Measurements from ENCODE around the gene RASL10A. TPM values are rescaled to one million over a fixed set of nuclear protein-coding genes. Genes with fewer than 3 reads are reported as not detected.
A peak's percentile ranks its signal among the peaks of the same experiment; 100 is the strongest.

The RASL10A gene
- total and polyA plus RNA-seq, 7 experiments from 2014 or later, result 0.32 to 1.7 (median 0.89) TPM; not detected in 3

GRCh38 chr22:29340566-29340965 is 25.1 kb upstream of the RASL10A start:
- Mint-ChIP-seq H3K27ac (no peak overlapping the region), H3K4me3 (no peak overlapping the region), H3K9me3 (no peaks in the 10 kb centered on the region), H3K27me3 (no peaks in the 10 kb centered on the region), H3K4me1 (peaks cover 0 to 3% (median 0%) of the 10 kb centered on the region in 7 donors), H3K36me3 (peaks cover 14 to 60% (median 17%) of the 10 kb centered on the region in 5 donors)
- intact Hi-C loops (cut with micrococcal nuclease), result no loop called here
- Histone ChIP-seq H3K27me3 (ENCODE audit: control insufficient read depth in 2 of 2, insufficient read depth in 2 of 2, low read length in 2 of 2) (no peaks in the 10 kb centered on the region), H3K36me3 (ENCODE audit: control insufficient read depth in 2 of 3, insufficient read depth in 3 of 3, low read length in 3 of 3) (peaks cover 0 to 87% (median 15%) of the 10 kb centered on the region in 3 experiments), H3K4me3 (ENCODE audit: low read length) (no peak overlapping the region), H3K9me3 (ENCODE audit: control insufficient read depth in 2 of 3, low read length in 3 of 3) (no peaks in the 10 kb centered on the region), H3K27ac (ENCODE audit: low read depth, low read length) (no peak overlapping the region), H3K4me1 (ENCODE audit: control insufficient read depth in 2 of 2, insufficient read depth in 2 of 2, low read length in 2 of 2) (no peaks in the 10 kb centered on the region)
- DNase-seq (no peak), ATAC-seq (no peak)
- CTCF ChIA-PET, result no interaction called here
- POLR2A ChIA-PET, result no interaction called here

- H3K4me1 Mint-ChIP-seq, result peaks cover 0 to 3% (median 0%) of the 10 kb centered on the region in 7 donors
- H3K9me3 ChIP-seq (ENCODE audit: control insufficient read depth in 2 of 3, low read length in 3 of 3), result no peaks in the 10 kb centered on the region
- no peaks in the 10 kb centered on the region for H3K9me3 Mint-ChIP-seq
- ATAC-seq (no peak), DNase-seq (no peak)
- intact Hi-C loops (cut with micrococcal nuclease), result no loop called here
- peaks cover 10 to 60% (median 17%) of the 10 kb centered on the region in 5 donors for H3K36me3 Mint-ChIP-seq
- H3K27ac ChIP-seq (ENCODE audit: low read depth, low read length), result no peak overlapping the region
- H3K4me3 ChIP-seq (ENCODE audit: low read length), result no peak overlapping the region
- ChIA-PET CTCF (no interaction called here), POLR2A (no interaction called here)
- no peaks in the 10 kb centered on the region for H3K4me1 ChIP-seq (ENCODE audit: control insufficient read depth in 2 of 2, insufficient read depth in 2 of 2, low read length in 2 of 2)
- peaks cover 0 to 90% (median 15%) of the 10 kb centered on the region in 3 experiments for H3K36me3 ChIP-seq (ENCODE audit: control insufficient read depth in 2 of 3, insufficient read depth in 3 of 3, low read length in 3 of 3)
- H3K27me3 ChIP-seq (ENCODE audit: control insufficient read depth in 2 of 2, insufficient read depth in 2 of 2, low read length in 2 of 2), result no peaks in the 10 kb centered on the region
- no peak overlapping the region for H3K27ac Mint-ChIP-seq
- H3K4me3 Mint-ChIP-seq, result no peak overlapping the region
- no peaks in the 10 kb centered on the region for H3K27me3 Mint-ChIP-seq
Observed at GRCh38 chr22:29339381-29340235, 24.1 kb upstream of the RASL10A start.

- Histone ChIP-seq H3K27me3 (ENCODE audit: control insufficient read depth in 2 of 2, insufficient read depth in 2 of 2, low read length in 2 of 2) (no peaks in the 10 kb centered on the region), H3K4me1 (ENCODE audit: control insufficient read depth in 2 of 2, insufficient read depth in 2 of 2, low read length in 2 of 2) (no peaks in the 10 kb centered on the region), H3K36me3 (ENCODE audit: control insufficient read depth in 2 of 3, insufficient read depth in 3 of 3, low read length in 3 of 3) (peaks cover 0 to 99% (median 15%) of the 10 kb centered on the region in 3 experiments), H3K4me3 (ENCODE audit: low read length) (no peak overlapping the region), H3K9me3 (ENCODE audit: control insufficient read depth in 2 of 3, low read length in 3 of 3) (no peaks in the 10 kb centered on the region), H3K27ac (ENCODE audit: low read depth, low read length) (no peak overlapping the region)
- ChIA-PET CTCF (no interaction called here), POLR2A (no interaction called here)
- Mint-ChIP-seq H3K36me3 (peaks cover 7 to 60% (median 17%) of the 10 kb centered on the region in 5 donors), H3K9me3 (no peaks in the 10 kb centered on the region), H3K4me1 (peaks cover 0 to 3% (median 0%) of the 10 kb centered on the region in 7 donors), H3K27ac (peak overlapping the region in 3 of 9 donors; percentile 7 to 41 (median 19)), H3K4me3 (no peak overlapping the region), H3K27me3 (no peaks in the 10 kb centered on the region)
- no peak for DNase-seq
- ATAC-seq, result no peak
- intact Hi-C loops (cut with micrococcal nuclease), result no loop called here
Observed at GRCh38 chr22:29338398-29338797, 22.9 kb upstream of the RASL10A start.

- Mint-ChIP-seq H3K4me3 (no peak overlapping the region), H3K27ac (peak overlapping the region in 1 of 9 donors; percentile 19), H3K27me3 (no peaks in the 10 kb centered on the region), H3K36me3 (peaks cover 5 to 54% (median 15%) of the 10 kb centered on the region in 5 donors), H3K9me3 (no peaks in the 10 kb centered on the region), H3K4me1 (peaks cover 0 to 2% (median 0%) of the 10 kb centered on the region in 7 donors)
- DNase-seq (no peak), ATAC-seq (no peak)
- ChIA-PET CTCF (no interaction called here), POLR2A (no interaction called here)
- H3K36me3 ChIP-seq (ENCODE audit: control insufficient read depth in 2 of 3, insufficient read depth in 3 of 3, low read length in 3 of 3), result peaks cover 0 to 99% (median 15%) of the 10 kb centered on the region in 3 experiments
- no peak overlapping the region for H3K4me3 ChIP-seq (ENCODE audit: low read length)
- H3K27ac ChIP-seq (ENCODE audit: low read depth, low read length), result no peak overlapping the region
- H3K4me1 ChIP-seq (ENCODE audit: control insufficient read depth in 2 of 2, insufficient read depth in 2 of 2, low read length in 2 of 2), result no peaks in the 10 kb centered on the region
- intact Hi-C loops (cut with micrococcal nuclease), result no loop called here
- no peaks in the 10 kb centered on the region for H3K9me3 ChIP-seq (ENCODE audit: control insufficient read depth in 2 of 3, low read length in 3 of 3)
- no peaks in the 10 kb centered on the region for H3K27me3 ChIP-seq (ENCODE audit: control insufficient read depth in 2 of 2, insufficient read depth in 2 of 2, low read length in 2 of 2)
Observed at GRCh38 chr22:29337631-29338284, 22.3 kb upstream of the RASL10A start.

- POLR2A ChIA-PET, result no interaction called here
- no peaks in the 10 kb centered on the region for H3K4me1 ChIP-seq (ENCODE audit: control insufficient read depth in 2 of 2, insufficient read depth in 2 of 2, low read length in 2 of 2)
- no peaks in the 10 kb centered on the region for H3K9me3 ChIP-seq (ENCODE audit: control insufficient read depth in 2 of 3, low read length in 3 of 3)
- no peak overlapping the region for H3K4me3 ChIP-seq (ENCODE audit: low read length)
- Mint-ChIP-seq H3K36me3 (peaks cover 5 to 49% (median 15%) of the 10 kb centered on the region in 5 donors), H3K4me1 (peaks cover 0 to 2% (median 0%) of the 10 kb centered on the region in 7 donors), H3K4me3 (no peak overlapping the region), H3K9me3 (no peaks in the 10 kb centered on the region), H3K27me3 (no peaks in the 10 kb centered on the region), H3K27ac (peak overlapping the region in 1 of 9 donors; percentile 54)
- no peak overlapping the region for H3K27ac ChIP-seq (ENCODE audit: low read depth, low read length)
- DNase-seq (no peak), ATAC-seq (no peak)
- intact Hi-C loops (cut with micrococcal nuclease), result no loop called here
- peaks cover 0 to 98% (median 15%) of the 10 kb centered on the region in 3 experiments for H3K36me3 ChIP-seq (ENCODE audit: control insufficient read depth in 2 of 3, insufficient read depth in 3 of 3, low read length in 3 of 3)
- CTCF ChIA-PET, result no interaction called here
- no peaks in the 10 kb centered on the region for H3K27me3 ChIP-seq (ENCODE audit: control insufficient read depth in 2 of 2, insufficient read depth in 2 of 2, low read length in 2 of 2)
Observed at GRCh38 chr22:29336751-29337490, 21.4 kb upstream of the RASL10A start.

- Mint-ChIP-seq H3K36me3 (peaks cover 5 to 48% (median 15%) of the 10 kb centered on the region in 5 donors), H3K27ac (peak overlapping the region in 2 of 9 donors; percentile 25 to 31), H3K9me3 (peaks cover 0 to 1% (median 0%) of the 10 kb centered on the region in 11 donors), H3K4me1 (peaks cover 0 to 2% (median 0%) of the 10 kb centered on the region in 7 donors), H3K27me3 (no peaks in the 10 kb centered on the region), H3K4me3 (no peak overlapping the region)
- H3K4me1 ChIP-seq (ENCODE audit: control insufficient read depth in 2 of 2, insufficient read depth in 2 of 2, low read length in 2 of 2), result no peaks in the 10 kb centered on the region
- peaks cover 0 to 98% (median 15%) of the 10 kb centered on the region in 3 experiments for H3K36me3 ChIP-seq (ENCODE audit: control insufficient read depth in 2 of 3, insufficient read depth in 3 of 3, low read length in 3 of 3)
- no peak for DNase-seq
- POLR2A ChIA-PET, result no interaction called here
- H3K9me3 ChIP-seq (ENCODE audit: control insufficient read depth in 2 of 3, low read length in 3 of 3), result no peaks in the 10 kb centered on the region
- no peak overlapping the region for H3K27ac ChIP-seq (ENCODE audit: low read depth, low read length)
- H3K4me3 ChIP-seq (ENCODE audit: low read length), result no peak overlapping the region
- no peaks in the 10 kb centered on the region for H3K27me3 ChIP-seq (ENCODE audit: control insufficient read depth in 2 of 2, insufficient read depth in 2 of 2, low read length in 2 of 2)
- CTCF ChIA-PET, result no interaction called here
- intact Hi-C loops (cut with micrococcal nuclease), result no loop called here
- no peak for ATAC-seq
Observed at GRCh38 chr22:29335656-29336055, 20.2 kb upstream of the RASL10A start.

Measured in naive thymus-derived CD4-positive, alpha-beta T cell (primary cell).